Measurements from ENCODE around the gene SHROOM1.

Gene SHROOM1

GRCh38 chr5:132777209-132778069 lies 53.0 kb downstream of the SHROOM1 start, which contains the start of gene SEPTIN8:
Gene SEPTIN8 (minus strand): TSS chr5:132777239. CDS start chr5:132777137, 102 bp downstream.
- peak; percentile 26 for DNase-seq (ENCODE audit: low read depth)

DNA sequence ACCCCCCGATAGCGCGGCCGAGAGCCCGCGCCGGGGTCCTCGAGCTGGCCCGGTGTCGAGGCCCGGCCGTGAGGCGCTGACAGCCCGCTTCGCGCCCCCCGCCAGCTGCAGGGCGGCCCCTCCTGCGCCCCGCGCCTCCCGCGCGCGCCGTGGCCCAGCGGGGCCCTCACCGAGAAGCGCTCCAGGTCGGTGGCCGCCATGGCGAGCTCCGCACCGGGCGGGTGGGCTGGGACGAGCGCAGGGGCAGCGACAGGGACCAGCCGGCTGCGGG lies 53.6 kb downstream of the SHROOM1 start:
- DNase-seq (ENCODE audit: low read depth), result no peak

- no peak for DNase-seq (ENCODE audit: low read depth)
Observed at GRCh38 chr5:132776131-132776937, 54.1 kb downstream of the SHROOM1 start.

DNA sequence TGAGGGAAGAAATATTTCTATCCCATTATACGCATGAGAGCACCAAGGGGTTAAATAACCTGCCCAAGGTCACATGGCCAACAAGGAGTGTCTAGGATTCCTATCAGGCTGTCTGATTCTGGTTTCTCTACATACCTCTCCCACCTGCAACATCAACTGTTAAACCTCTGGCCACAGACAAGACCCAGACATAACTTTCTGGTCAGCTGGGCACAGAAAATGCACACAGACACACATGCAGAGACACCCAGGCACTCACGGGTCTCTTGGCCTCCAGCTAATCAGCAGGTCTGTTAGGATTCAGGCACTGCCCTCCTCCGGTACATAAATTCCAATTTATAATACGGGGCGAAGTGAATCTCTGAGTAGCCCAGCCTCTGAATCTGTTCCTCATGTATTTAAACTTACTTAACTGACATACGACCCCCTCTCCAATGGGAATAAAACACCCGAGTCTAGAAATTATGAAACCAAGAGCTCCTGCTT lies 54.9 kb downstream of the SHROOM1 start:
- DNase-seq (ENCODE audit: low read depth), result no peak

GRCh38 chr5:132774896-132775295 lies 55.6 kb downstream of the SHROOM1 start:
- DNase-seq (ENCODE audit: low read depth), result no peak

DNA sequence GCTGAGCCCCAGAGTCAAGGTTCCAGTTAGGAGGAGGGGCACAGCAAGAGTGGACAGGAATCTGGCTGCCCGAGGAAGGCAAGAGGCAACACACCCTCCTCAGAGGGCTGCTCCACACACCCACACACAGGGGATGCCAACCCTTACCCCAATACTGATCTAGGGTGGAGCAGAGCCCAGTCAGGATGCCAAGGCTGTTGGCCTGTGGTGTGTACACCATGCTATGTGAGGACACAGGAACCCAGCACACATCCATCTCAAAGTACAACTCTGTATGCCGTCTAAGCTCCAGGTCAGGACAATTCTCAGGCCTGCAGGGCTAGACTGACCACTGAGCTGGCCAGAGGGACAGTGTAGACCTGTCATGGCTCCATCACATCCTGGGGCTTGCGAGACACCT lies 56.0 kb downstream of the SHROOM1 start:
- no peak for DNase-seq (ENCODE audit: low read depth)

DNA sequence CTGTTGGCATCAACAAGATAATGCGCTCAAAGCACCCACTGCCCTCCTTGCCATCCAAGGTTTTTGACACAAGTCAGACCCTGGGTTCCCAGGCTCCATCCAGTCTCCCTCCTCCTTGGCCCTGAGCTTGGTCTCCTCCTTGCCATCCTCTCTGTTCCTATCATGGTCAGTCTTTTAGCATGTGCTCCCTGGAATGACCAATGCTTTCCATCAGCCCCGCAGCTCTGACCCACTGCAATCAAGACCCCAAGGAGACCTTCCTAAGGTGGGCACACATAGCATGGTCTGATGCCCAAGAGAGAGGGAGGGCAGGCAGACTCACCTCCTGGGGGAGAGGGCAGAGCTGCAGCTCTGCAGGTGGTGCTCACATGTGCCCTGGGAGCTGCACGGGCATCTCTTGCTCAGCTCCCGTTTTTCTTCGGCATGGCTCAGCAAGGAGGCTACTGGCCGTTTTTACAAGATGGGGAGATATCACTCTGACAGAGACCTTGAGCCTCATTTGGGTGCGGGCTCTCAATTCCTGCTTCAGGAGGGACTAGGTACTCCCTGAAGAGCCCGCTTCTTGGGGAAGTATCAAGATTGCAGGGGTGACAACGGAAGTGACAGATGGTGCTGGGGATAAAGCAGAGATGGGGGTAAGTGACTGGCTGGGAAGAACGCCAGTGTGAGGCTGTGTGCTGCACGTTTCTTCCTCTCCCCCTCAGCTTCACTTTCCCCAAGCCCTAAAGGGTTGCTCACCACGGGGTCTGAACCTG lies 56.7 kb downstream of the SHROOM1 start:
- DNase-seq (ENCODE audit: low read depth), result no peak

GRCh38 chr5:132773114-132773513 lies 57.3 kb downstream of the SHROOM1 start:
- DNase-seq (ENCODE audit: low read depth), result no peak

GRCh38 chr5:132772291-132773070 lies 58.0 kb downstream of the SHROOM1 start:
- DNase-seq (ENCODE audit: low read depth), result no peak

All from activated T-cell treated with anti-CD3 and anti-CD28 coated beads for 1 hour (primary cell).